Transverse colon (tissue), 3 donors: ENCODE data around the gene ARMC8.

ENCODE experiments used
- EP300 ChIP-seq: sonication (generic); formaldehyde crosslinking; IDR thresholded peaks from one replicate; pipeline ENCODE4 v1.6.1; 2017; ENCODE audit warnings: antibody characterized with exemption, low read depth
- TF ChIP-seq, protein P1 (sequence below), 5 experiments: fragments of 200-600 bp in 3 of 5; fragments of 450-650 bp in 2 of 5; sonication (generic) in 3 of 5; IDR thresholded peaks; 1 replicate in 2 of 5; 2 replicates in 3 of 5; pipeline ENCODE4 v1.5.1; 2016 to 2017; ENCODE audit warnings: antibody characterized with exemption in 5 of 5, inconsistent platforms in 3 of 5, mild to moderate bottlenecking in 2 of 5, moderate library complexity in 1 of 5

DNA sequence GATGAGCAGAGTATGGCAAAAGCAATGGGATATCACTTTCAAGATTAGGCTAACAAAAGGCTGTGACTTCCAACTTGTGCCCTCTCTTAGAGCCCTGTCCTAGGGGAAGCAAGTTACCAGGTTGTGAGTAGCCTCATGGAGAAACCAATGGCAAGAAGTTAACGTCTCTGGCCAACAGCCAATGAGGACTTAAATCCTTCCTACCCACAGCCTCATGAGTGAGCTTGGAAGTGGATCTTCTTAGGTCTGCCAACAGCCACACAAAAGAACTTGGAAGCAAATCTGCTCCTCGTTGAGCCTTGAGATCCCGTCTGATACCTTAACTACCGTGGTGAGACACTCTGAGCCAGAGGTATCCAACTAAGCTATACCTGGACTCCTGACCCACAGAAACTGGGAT is 136.9 kb downstream of the ARMC8 start:
- TF ChIP-seq, protein P1, sequence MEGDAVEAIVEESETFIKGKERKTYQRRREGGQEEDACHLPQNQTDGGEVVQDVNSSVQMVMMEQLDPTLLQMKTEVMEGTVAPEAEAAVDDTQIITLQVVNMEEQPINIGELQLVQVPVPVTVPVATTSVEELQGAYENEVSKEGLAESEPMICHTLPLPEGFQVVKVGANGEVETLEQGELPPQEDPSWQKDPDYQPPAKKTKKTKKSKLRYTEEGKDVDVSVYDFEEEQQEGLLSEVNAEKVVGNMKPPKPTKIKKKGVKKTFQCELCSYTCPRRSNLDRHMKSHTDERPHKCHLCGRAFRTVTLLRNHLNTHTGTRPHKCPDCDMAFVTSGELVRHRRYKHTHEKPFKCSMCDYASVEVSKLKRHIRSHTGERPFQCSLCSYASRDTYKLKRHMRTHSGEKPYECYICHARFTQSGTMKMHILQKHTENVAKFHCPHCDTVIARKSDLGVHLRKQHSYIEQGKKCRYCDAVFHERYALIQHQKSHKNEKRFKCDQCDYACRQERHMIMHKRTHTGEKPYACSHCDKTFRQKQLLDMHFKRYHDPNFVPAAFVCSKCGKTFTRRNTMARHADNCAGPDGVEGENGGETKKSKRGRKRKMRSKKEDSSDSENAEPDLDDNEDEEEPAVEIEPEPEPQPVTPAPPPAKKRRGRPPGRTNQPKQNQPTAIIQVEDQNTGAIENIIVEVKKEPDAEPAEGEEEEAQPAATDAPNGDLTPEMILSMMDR (IDR thresholded peaks at IDR 0.05) = no peak
- no peak for TF ChIP-seq EP300
